Upper lobe of left lung (tissue), 4 donors: ENCODE measurements around the gene GDI1.

Experiments
- POLR2AphosphoS5 ChIP-seq, 2 donors: sonication (generic); formaldehyde crosslinking; IDR thresholded peaks; one replicate each; pipeline ENCODE4 v1.5.1; 2017; ENCODE audit warnings: antibody characterized with exemption in 2 of 2
- TF ChIP-seq, protein P1 (sequence below), 6 experiments: fragments of 450-650 bp in 4 of 6; fragments of 200-600 bp in 2 of 6; sonication (generic) in 2 of 6; IDR thresholded peaks; one replicate each; pipeline ENCODE4 v1.5.1; 2016 to 2019; ENCODE audit warnings: antibody characterized with exemption in 6 of 6

GRCh38 chrX:154481911-154482601 lies 45.1 kb downstream of the GDI1 start:
- TF ChIP-seq, protein P1, sequence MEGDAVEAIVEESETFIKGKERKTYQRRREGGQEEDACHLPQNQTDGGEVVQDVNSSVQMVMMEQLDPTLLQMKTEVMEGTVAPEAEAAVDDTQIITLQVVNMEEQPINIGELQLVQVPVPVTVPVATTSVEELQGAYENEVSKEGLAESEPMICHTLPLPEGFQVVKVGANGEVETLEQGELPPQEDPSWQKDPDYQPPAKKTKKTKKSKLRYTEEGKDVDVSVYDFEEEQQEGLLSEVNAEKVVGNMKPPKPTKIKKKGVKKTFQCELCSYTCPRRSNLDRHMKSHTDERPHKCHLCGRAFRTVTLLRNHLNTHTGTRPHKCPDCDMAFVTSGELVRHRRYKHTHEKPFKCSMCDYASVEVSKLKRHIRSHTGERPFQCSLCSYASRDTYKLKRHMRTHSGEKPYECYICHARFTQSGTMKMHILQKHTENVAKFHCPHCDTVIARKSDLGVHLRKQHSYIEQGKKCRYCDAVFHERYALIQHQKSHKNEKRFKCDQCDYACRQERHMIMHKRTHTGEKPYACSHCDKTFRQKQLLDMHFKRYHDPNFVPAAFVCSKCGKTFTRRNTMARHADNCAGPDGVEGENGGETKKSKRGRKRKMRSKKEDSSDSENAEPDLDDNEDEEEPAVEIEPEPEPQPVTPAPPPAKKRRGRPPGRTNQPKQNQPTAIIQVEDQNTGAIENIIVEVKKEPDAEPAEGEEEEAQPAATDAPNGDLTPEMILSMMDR (IDR thresholded peaks at IDR 0.05), result no peak
- no peak for TF ChIP-seq POLR2AphosphoS5 (IDR thresholded peaks at IDR 0.05)
